IMR-90 (cell line): ENCODE data around the gene MPRIP. TPM values are rescaled to one million over a fixed set of nuclear protein-coding genes. Genes with fewer than 3 reads are reported as not detected.

ENCODE experiments used
- ATAC-seq: fragments of 200-7000 bp; cut with Tn5 transposase; 2 replicates; pipeline ENCODE4 v1.9.1; 2020; ENCODE audit warnings: low read depth, mild to moderate bottlenecking, moderate library complexity
- BruUV-seq: library from RNA; stranded (reverse); fragments of 400-500 nt; replicated peaks from 2 replicates; lab custom pipeline; 2021; lab: Mats Ljungman, UMichigan
- CTCF ChIA-PET: fragments of 300-600 bp; formaldehyde crosslinking; extraction: SDS; loops from one replicate; lab custom pipeline; 2021; ENCODE audit warnings: antibody characterized with exemption; lab: Yijun Ruan, JAX
- POLR2A ChIA-PET: fragments of 300-600 bp; sonication (Branson Sonifier 250); formaldehyde crosslinking; loops from one replicate; lab custom pipeline; 2022; ENCODE audit warnings: antibody characterized with exemption; ENCODE audit not compliant: unreplicated experiment; lab: Charles Lee
- DNase-seq: peaks from one replicate; pipeline ENCODE4 v3.0.0; 2013
- H2AFZ ChIP-seq: replicated peaks from 2 replicates; pipeline ENCODE3; 2013; ENCODE audit warnings: low read length, mild to moderate bottlenecking; ENCODE audit not compliant: poor library complexity
- H2AK5ac ChIP-seq: 2 replicates; pipeline ENCODE4 v1.6.1; 2013; ENCODE audit warnings: low read depth, low read length, inconsistent platforms
- H2AK9ac ChIP-seq: replicated peaks from 2 replicates; pipeline ENCODE3; 2013; ENCODE audit warnings: mild to moderate bottlenecking, low read depth, low read length, moderate library complexity; ENCODE audit not compliant: poor library complexity
- H2BK120ac ChIP-seq: 2 replicates; pipeline ENCODE4 v1.6.1; 2013; ENCODE audit warnings: low read depth, low read length, inconsistent platforms
- H2BK15ac ChIP-seq: 3 replicates; pipeline ENCODE4 v1.6.1; 2013; ENCODE audit warnings: low read depth, low read length, inconsistent platforms
- H2BK20ac ChIP-seq: 2 replicates; pipeline ENCODE4 v1.6.1; 2013; ENCODE audit warnings: low read depth, mild to moderate bottlenecking, inconsistent platforms, low read length, moderate library complexity
- H2BK5ac ChIP-seq: 2 replicates; pipeline ENCODE4 v1.6.1; 2013; ENCODE audit warnings: mild to moderate bottlenecking, low read depth, low read length, inconsistent platforms; ENCODE audit not compliant: poor library complexity, severe bottlenecking
- H3K14ac ChIP-seq: replicated peaks from 2 replicates; pipeline ENCODE4 v1.6.1; 2013; ENCODE audit warnings: low read depth, low read length, inconsistent platforms
- H3K18ac ChIP-seq: 2 replicates; pipeline ENCODE4 v1.6.1; 2013; ENCODE audit warnings: low read depth, low read length, control low read depth
- H3K23ac ChIP-seq: 2 replicates; pipeline ENCODE4 v1.6.1; 2013; ENCODE audit warnings: low read depth, low read length, inconsistent platforms
- H3K27ac ChIP-seq: 2 replicates; pipeline ENCODE4 v1.5.1; 2013; ENCODE audit warnings: mild to moderate bottlenecking, control low read depth, low read length; ENCODE audit not compliant: insufficient read depth
- H3K27me3 ChIP-seq: 2 replicates; pipeline ENCODE4 v1.6.1; 2013; ENCODE audit warnings: low read length; ENCODE audit not compliant: control insufficient read depth, insufficient read depth
- H3K36me3 ChIP-seq: 2 replicates; pipeline ENCODE4 v1.6.1; 2013; ENCODE audit warnings: low read length, mixed read lengths; ENCODE audit not compliant: control insufficient read depth, insufficient read depth
- H3K4ac ChIP-seq: 2 replicates; pipeline ENCODE4 v1.6.1; 2013; ENCODE audit warnings: low read depth, low read length, inconsistent platforms
- H3K4me1 ChIP-seq: 2 replicates; pipeline ENCODE4 v1.6.1; 2013; ENCODE audit warnings: low read length, mixed read lengths; ENCODE audit not compliant: control insufficient read depth, insufficient read depth
- H3K4me2 ChIP-seq: 2 replicates; pipeline ENCODE4 v1.6.1; 2013; ENCODE audit warnings: low read depth, mild to moderate bottlenecking, control low read depth, low read length, moderate library complexity
- H3K4me3 ChIP-seq: 2 replicates; pipeline ENCODE4 v1.5.1; 2013; ENCODE audit warnings: low read depth, mild to moderate bottlenecking, control low read depth, low read length, moderate library complexity; ENCODE audit not compliant: insufficient read depth
- H3K56ac ChIP-seq: 2 replicates; pipeline ENCODE4 v1.6.1; 2013; ENCODE audit warnings: low read length, inconsistent platforms; ENCODE audit not compliant: insufficient read depth; ENCODE audit errors: extremely low read depth
- H3K79me1 ChIP-seq, 2 experiments: 2 replicates each; pipeline ENCODE4 v1.6.1; 2013; ENCODE audit warnings: low read length in 2 of 2, inconsistent platforms in 1 of 2, low read depth in 1 of 2
- H3K9ac ChIP-seq: 2 replicates; pipeline ENCODE4 v1.6.1; 2013; ENCODE audit warnings: low read depth, low read length, control low read depth
- H3K9me1 ChIP-seq: 2 replicates; pipeline ENCODE4 v1.6.1; 2013; ENCODE audit warnings: low read length, inconsistent platforms; ENCODE audit not compliant: insufficient read depth
- H3K9me3 ChIP-seq: 2 replicates; pipeline ENCODE4 v1.6.1; 2013; ENCODE audit warnings: low read length; ENCODE audit not compliant: control insufficient read depth, insufficient read depth
- H4K20me1 ChIP-seq: 2 replicates; pipeline ENCODE4 v1.6.1; 2013; ENCODE audit warnings: low read length, inconsistent platforms; ENCODE audit not compliant: insufficient read depth
- H4K5ac ChIP-seq: 2 replicates; pipeline ENCODE4 v1.6.1; 2013; ENCODE audit warnings: mild to moderate bottlenecking, low read depth, low read length, control low read depth
- H4K8ac ChIP-seq, 2 experiments: 2 replicates each; pipeline ENCODE4 v1.6.1; 2013; ENCODE audit warnings: low read depth in 2 of 2, low read length in 2 of 2, control low read depth in 1 of 2, inconsistent platforms in 1 of 2
- H4K91ac ChIP-seq: 2 replicates; pipeline ENCODE4 v1.6.1; 2013; ENCODE audit warnings: low read depth, low read length, inconsistent platforms; ENCODE audit not compliant: insufficient read depth
- BHLHE40 ChIP-seq: fragments of 150-350 bp; IDR thresholded peaks from 2 replicates; pipeline ENCODE4 v1.6.1; 2016; ENCODE audit warnings: mild to moderate bottlenecking, low read depth, low read length
- CEBPB ChIP-seq: IDR thresholded peaks from 2 replicates; pipeline ENCODE4 v1.6.1; 2012; ENCODE audit warnings: low read depth, low read length, improper control_type of control experiment
- CHD1 ChIP-seq: IDR thresholded peaks from 2 replicates; pipeline ENCODE4 v1.6.1; 2012; ENCODE audit warnings: low read depth, low read length, improper control_type of control experiment
- FOS ChIP-seq: fragments of 150-350 bp; IDR thresholded peaks from 2 replicates; pipeline ENCODE4 v1.6.1; 2016; ENCODE audit warnings: low read depth, low read length
- MAFK ChIP-seq: IDR thresholded peaks from 2 replicates; pipeline ENCODE4 v1.6.1; 2012; ENCODE audit warnings: low read depth, low read length, improper control_type of control experiment
- MAZ ChIP-seq: IDR thresholded peaks from 2 replicates; pipeline ENCODE4 v1.6.1; 2012; ENCODE audit warnings: low read depth, mild to moderate bottlenecking, low read length, improper control_type of control experiment, moderate library complexity, borderline replicate concordance
- MXI1 ChIP-seq: IDR thresholded peaks from 2 replicates; pipeline ENCODE4 v1.6.1; 2012; ENCODE audit warnings: low read depth, mild to moderate bottlenecking, low read length, moderate library complexity, borderline replicate concordance
- NFE2L2 ChIP-seq: fragments of 150-350 bp; IDR thresholded peaks from 2 replicates; pipeline ENCODE4 v1.6.1; 2016; ENCODE audit warnings: low read depth, mild to moderate bottlenecking, low read length
- POLR2A ChIP-seq: IDR thresholded peaks from 2 replicates; pipeline ENCODE4 v1.6.1; 2012; ENCODE audit warnings: mild to moderate bottlenecking, low read depth, low read length
- RFX5 ChIP-seq: IDR thresholded peaks from 2 replicates; pipeline ENCODE4 v1.8.0; 2012; ENCODE audit warnings: low read depth, mild to moderate bottlenecking, low read length, moderate library complexity
- SMC3 ChIP-seq: fragments of 150-350 bp; IDR thresholded peaks from 2 replicates; pipeline ENCODE4 v1.6.1; 2016; ENCODE audit warnings: low read depth, mild to moderate bottlenecking, antibody characterized with exemption, low read length, moderate library complexity
- WGBS, 2 experiments: methylation state at CpG; one replicate each; pipeline versions ENCODE4 v1.1.5 to v1.1.7; 2013; ENCODE audit warnings: missing lambda C conversion rate in 2 of 2; ENCODE audit not compliant: insufficient read length in 1 of 2; ENCODE audit errors: extremely low coverage in 2 of 2; 5-methylcytosine and 5-hydroxymethylcytosine counted together
- dilution Hi-C: fragments of 300-500 bp; cut with HindIII; formaldehyde crosslinking; loops from one replicate; pipeline ENCODE4 v1.14.3; 2018; ENCODE audit warnings: low sequenced_read_pairs; ENCODE audit not compliant: unreplicated experiment
- in situ Hi-C: fragments of 300-500 bp; cut with MboI; formaldehyde crosslinking; loops from 3 replicates; pipeline ENCODE4 v1.14.3; 2019; ENCODE audit warnings: low sequenced_read_pairs, inconsistent platforms, mixed read lengths
- intact Hi-C: fragments of 100-400 bp; cut with micrococcal nuclease; formaldehyde crosslinking; loops from 2 replicates; pipeline ENCODE4 v1.10.0; 2022
- polyA plus RNA-seq, 3 experiments: library from polyadenylated mRNA; depleted of rRNA; stranded (reverse); fragments of >200 nt; gene quantifications; 2 replicates each; pipeline ENCODE4 v1.2.3, GENCODE V29; 2012; ENCODE audit warnings: low replicate concordance in 1 of 3
- total RNA-seq: library from RNA; depleted of rRNA; stranded (reverse); fragments of >200 nt; gene quantifications from 2 replicates; pipeline ENCODE4 v1.2.3, GENCODE V29; 2012
- TF ChIP-seq, protein P1 (sequence below): fragments of 150-350 bp; IDR thresholded peaks from 2 replicates; pipeline ENCODE4 v1.6.1; 2016; ENCODE audit warnings: low read depth, mild to moderate bottlenecking, low read length, moderate library complexity, borderline replicate concordance
- TF ChIP-seq, protein P2 (sequence below): conservative IDR thresholded peaks from 2 replicates; pipeline ENCODE4 v1.5.1; 2012; ENCODE audit warnings: mild to moderate bottlenecking, low read depth, low read length, improper control_type of control experiment
- TF ChIP-seq, protein P3 (sequence below): fragments of 150-350 bp; IDR thresholded peaks from 2 replicates; pipeline ENCODE4 v1.6.1; 2017; ENCODE audit warnings: mild to moderate bottlenecking, antibody characterized with exemption, low read length, low read depth

The MPRIP gene
- total and polyA plus RNA-seq, 2 of the 4 experiments (the other 2 are of a cell fraction): 111 to 149 TPM

DNA sequence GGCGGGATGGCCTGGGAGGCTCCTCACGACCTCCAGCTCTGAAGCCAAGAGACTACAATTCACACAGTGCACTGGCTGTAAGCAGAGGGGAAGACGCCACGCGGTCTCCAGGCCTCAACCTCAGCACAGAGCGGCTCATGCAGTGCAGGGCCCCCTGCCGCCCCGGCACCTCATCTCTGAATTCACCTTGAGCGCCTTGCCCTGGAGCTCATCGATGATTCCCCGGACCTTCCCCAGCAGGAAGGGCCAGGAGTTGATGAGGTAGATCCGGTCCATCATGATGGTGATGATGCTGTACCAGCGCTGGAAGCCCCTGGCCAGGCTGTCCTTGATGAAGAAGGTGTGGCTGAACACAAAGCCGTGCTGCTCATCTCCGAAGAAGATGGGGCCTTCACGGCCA is 181.5 kb downstream of the MPRIP start:
- 0 out of 2 replicates have a peak, but pooled peaks cover 8% of the 10 kb centered on the region for H3K9me1 ChIP-seq
- ATAC-seq (no peak), DNase-seq (no peak)
- no peaks in the 10 kb centered on the region for H3K4me1 ChIP-seq
- H3K9me3 ChIP-seq: no peaks in the 10 kb centered on the region
- no peak overlapping the region for H3K4me2 ChIP-seq
- H4K8ac ChIP-seq: no peak overlapping the region
- no peak overlapping the region for H2AFZ ChIP-seq
- POLR2A ChIA-PET: no interaction called here
- no peak overlapping the region for H2AK5ac ChIP-seq
- no peak overlapping the region for H3K14ac ChIP-seq
- peaks cover 5 to 56% of the 10 kb centered on the region in 2 experiments; a peak in 3 of 4 replicates for H3K79me1 ChIP-seq
- H3K27ac ChIP-seq: no peak overlapping the region
- in situ Hi-C loops (no loop called here), dilution Hi-C loops (no loop called here), intact Hi-C loops (no loop called here)
- no peak overlapping the region for H3K4ac ChIP-seq
- no peak overlapping the region for H4K91ac ChIP-seq
- no peak overlapping the region for H2BK15ac ChIP-seq
- H3K27me3 ChIP-seq: no peaks in the 10 kb centered on the region
- 98% methylated on average over 9 of the region's 16 CpGs; no CpG with 5 or more reads in 1 of the 2 experiments for WGBS, 2 experiments
- H3K23ac ChIP-seq: no peak overlapping the region
- no peak overlapping the region for H3K56ac ChIP-seq
- H4K5ac ChIP-seq: no peak overlapping the region
- peaks cover 86% of the 10 kb centered on the region for H3K36me3 ChIP-seq
- CTCF ChIA-PET: no interaction called here
- H2BK20ac ChIP-seq: no peak overlapping the region
- BruUV-seq: no TSS peak
- TF ChIP-seq, protein P1, sequence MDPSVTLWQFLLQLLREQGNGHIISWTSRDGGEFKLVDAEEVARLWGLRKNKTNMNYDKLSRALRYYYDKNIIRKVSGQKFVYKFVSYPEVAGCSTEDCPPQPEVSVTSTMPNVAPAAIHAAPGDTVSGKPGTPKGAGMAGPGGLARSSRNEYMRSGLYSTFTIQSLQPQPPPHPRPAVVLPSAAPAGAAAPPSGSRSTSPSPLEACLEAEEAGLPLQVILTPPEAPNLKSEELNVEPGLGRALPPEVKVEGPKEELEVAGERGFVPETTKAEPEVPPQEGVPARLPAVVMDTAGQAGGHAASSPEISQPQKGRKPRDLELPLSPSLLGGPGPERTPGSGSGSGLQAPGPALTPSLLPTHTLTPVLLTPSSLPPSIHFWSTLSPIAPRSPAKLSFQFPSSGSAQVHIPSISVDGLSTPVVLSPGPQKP: no peak
- TF ChIP-seq FOS (no peak), CEBPB (no peak), BHLHE40 (no peak), SMC3 (no peak), RFX5 (no peak), MAZ (no peak), POLR2A (no peak), MAFK (no peak), CHD1 (no peak), MXI1 (no peak), NFE2L2 (no peak)
- TF ChIP-seq, protein P2, sequence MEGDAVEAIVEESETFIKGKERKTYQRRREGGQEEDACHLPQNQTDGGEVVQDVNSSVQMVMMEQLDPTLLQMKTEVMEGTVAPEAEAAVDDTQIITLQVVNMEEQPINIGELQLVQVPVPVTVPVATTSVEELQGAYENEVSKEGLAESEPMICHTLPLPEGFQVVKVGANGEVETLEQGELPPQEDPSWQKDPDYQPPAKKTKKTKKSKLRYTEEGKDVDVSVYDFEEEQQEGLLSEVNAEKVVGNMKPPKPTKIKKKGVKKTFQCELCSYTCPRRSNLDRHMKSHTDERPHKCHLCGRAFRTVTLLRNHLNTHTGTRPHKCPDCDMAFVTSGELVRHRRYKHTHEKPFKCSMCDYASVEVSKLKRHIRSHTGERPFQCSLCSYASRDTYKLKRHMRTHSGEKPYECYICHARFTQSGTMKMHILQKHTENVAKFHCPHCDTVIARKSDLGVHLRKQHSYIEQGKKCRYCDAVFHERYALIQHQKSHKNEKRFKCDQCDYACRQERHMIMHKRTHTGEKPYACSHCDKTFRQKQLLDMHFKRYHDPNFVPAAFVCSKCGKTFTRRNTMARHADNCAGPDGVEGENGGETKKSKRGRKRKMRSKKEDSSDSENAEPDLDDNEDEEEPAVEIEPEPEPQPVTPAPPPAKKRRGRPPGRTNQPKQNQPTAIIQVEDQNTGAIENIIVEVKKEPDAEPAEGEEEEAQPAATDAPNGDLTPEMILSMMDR: no peak
- TF ChIP-seq, protein P3, sequence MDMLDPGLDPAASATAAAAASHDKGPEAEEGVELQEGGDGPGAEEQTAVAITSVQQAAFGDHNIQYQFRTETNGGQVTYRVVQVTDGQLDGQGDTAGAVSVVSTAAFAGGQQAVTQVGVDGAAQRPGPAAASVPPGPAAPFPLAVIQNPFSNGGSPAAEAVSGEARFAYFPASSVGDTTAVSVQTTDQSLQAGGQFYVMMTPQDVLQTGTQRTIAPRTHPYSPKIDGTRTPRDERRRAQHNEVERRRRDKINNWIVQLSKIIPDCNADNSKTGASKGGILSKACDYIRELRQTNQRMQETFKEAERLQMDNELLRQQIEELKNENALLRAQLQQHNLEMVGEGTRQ: no peak
- no peak overlapping the region for H3K18ac ChIP-seq
- no peak overlapping the region for H2BK5ac ChIP-seq
- no peak overlapping the region for H2BK120ac ChIP-seq
- H4K20me1 ChIP-seq: peaks cover 30% of the 10 kb centered on the region
- no peak overlapping the region for H3K4me3 ChIP-seq
- no peak overlapping the region for H2AK9ac ChIP-seq
- H3K9ac ChIP-seq: no peak overlapping the region
